ENCODE measurements around the gene EPB41.
"Not testable (repeated sequence)": the region's sequence is repeated elsewhere in the genome, so short reads cannot be mapped to it uniquely, and the experiment has no call there.

Gene EPB41

GRCh38 chr1:29056256-29056655 is 141.9 kb downstream of the EPB41 start:
- DNase-seq, result no peak

GRCh38 chr1:29057700-29058099 is 143.3 kb downstream of the EPB41 start:
- no peak for DNase-seq

GRCh38 chr1:29062157-29062942 is 148.0 kb downstream of the EPB41 start:
- no peak for DNase-seq

GRCh38 chr1:29064064-29064463 is 149.7 kb downstream of the EPB41 start:
- DNase-seq, result no peak

GRCh38 chr1:29077155-29077554 is 162.8 kb downstream of the EPB41 start:
- no peak for DNase-seq

DNA sequence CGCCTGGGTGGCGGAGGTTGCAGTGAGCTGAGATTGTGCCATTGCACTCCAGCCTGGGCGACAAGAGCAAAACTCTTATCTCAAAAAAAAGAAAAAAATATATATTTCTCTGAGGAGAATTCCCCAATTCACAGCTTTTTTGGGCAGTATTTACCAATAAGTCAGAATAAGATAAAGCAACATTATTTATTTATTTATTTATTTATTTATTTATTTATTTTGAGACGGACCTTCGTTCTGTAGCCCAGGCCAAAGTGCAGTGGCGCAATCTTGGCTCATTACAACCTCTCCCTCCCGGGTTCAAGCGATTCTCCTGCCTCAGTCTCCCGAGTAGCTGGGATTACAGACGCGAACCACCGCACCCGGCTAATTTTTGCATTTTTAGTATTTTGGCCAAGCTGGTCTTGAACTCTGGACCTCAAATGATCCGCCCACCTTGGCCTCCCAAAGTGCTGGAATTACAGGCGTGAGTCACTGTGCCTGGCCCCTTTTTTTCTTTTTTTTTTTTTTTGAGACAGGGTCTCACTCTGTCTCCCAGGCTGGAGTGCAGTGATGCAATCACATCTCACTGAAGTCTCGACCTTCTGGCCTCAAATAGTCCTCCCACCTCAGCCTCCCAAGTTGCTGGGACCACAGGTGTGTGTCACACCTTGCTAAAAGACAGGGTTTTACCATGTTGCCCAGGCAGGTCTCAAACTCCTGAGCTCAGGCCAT is 165.7 kb downstream of the EPB41 start:
- not testable (repeated sequence) for DNase-seq

GRCh38 chr1:29081201-29081600 is 166.8 kb downstream of the EPB41 start:
- DNase-seq, result no peak

DNA sequence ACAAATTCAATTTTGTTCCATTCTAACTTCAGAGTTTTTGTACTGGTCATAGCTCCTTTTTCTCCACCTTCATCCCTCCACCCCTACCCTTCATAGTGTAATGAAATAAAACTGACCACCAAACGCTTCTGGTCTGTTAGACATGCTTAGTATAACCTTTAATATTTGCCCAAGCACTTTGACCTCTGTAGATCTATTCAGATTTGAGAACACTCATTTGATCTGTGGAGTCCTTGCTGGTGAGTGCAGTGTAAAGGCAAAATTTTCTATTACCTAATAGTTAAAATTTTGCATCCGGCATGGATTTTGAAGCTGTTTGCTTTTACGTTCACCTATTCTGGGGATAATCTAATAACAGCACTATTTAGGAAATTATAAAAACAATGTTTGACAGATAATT is 168.2 kb downstream of the EPB41 start:
- no peak for DNase-seq

DNA sequence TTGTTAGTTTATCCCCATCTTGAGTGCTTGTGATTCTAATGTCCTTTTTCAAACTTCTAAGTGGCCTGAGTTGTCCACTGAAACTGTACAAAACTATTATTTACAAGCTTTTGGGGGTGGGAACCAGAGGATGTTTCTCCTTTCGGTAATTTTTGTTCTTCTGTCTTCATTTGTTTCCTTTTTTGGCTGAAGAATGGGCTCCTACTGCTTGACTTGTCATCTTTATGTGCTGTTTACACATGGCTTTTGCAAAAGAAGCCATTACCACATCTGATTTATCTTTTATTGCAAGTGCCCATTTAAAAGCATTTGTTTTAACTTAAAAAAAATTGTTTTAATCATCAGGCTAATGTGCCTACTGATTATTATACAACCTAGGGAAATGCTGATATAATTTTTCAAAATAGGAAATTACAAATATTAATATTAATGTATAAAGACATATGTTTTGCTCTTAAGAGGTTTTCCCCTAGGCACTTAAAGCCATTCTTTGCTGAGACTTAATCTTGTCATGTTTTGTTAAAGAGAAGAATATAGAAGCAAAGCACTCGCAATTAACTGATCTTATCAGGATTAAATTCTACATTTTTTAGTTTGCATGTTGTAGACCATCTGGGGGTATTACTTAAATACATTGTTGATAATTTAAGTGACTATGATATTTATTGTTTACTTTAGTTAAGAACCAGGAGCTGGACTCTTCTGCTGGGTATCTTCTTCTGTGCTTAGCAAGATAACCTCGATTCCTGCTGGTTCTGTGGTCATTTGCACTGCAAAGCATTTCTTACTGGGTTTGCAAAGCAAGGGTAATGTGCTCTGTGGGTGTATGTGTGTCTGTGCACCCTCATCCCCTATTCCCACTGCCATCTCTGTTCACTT is 169.2 kb downstream of the EPB41 start:
- no peak for DNase-seq

GRCh38 chr1:29084196-29084521 is 169.8 kb downstream of the EPB41 start:
- no peak for DNase-seq

DNA sequence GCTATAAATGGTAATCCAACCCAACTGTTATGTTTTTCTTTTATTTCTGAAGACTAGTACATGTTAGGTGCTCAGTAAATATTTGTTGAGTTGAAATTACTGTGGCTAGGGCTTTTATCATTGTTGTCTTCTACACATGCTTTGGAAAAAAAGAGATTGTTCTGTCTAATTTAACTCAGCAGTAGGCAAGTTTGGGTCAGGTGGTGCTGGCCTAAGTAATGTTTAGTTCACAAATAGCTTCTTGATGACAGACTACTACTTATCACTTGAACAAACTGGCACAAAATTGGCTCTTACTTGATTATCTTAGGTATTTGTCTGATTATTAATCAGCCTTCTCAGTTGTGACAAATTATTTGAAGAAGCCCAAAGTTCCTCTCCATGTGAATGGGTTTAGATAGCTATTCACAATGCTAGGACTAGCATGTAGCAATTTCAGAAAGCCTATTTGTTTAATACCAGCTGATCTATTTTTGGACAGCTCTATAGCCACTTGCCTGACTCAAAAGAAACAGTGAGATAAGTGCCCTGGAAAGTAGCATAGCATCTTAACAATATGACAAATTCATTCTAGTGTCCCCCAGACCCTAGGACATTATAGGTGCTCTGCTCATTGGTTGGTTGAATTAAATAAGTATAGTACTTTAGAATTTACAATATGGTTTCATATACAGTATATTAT is 176.7 kb downstream of the EPB41 start:
- DNase-seq, result no peak

DNA sequence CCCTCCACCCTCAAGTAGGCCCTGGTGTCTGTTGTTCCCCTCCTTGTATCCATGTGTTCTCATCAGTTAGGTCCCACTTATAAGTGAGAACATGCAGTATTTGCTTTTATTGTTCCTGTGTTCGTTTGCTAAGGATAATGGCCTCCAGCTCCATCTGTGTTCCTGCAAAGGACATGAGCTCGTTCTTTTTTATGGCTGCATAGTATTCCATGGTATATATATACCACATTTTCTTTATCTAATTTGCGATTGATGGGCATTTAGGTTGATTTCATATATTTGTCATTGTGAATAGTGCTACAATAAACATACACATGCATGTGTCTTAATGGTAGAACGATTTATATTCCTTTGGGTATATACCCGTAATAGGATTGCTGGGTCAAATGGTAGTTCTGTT is 178.3 kb downstream of the EPB41 start:
- DNase-seq, result not testable (repeated sequence)

DNA sequence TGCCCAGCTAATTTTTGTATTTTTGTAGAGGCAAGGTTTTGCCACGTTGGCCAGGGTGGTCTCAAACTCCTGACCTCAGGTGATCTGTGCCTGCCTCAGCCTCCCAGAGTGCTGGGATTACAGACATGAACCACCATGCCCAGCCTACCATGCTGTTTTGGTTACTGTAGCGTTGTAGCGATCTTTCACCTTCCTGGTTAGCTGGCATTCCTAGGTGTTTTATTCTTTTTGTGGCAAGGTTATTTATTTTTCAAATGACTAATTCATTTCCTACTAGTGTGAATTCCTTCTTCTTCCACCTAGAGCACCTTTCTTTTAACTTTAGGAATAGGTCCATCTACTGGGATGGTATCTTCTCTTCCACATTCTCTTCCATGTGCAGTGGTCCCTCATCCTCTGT is 180.1 kb downstream of the EPB41 start:
- DNase-seq, result no peak

- DNase-seq, result no peak
Measured at GRCh38 chr1:29094954-29095353, 180.6 kb downstream of the EPB41 start.

GRCh38 chr1:29096231-29096886 is 182.0 kb downstream of the EPB41 start:
- DNase-seq, result peak in 1 of 2 experiments; percentile 43

DNA sequence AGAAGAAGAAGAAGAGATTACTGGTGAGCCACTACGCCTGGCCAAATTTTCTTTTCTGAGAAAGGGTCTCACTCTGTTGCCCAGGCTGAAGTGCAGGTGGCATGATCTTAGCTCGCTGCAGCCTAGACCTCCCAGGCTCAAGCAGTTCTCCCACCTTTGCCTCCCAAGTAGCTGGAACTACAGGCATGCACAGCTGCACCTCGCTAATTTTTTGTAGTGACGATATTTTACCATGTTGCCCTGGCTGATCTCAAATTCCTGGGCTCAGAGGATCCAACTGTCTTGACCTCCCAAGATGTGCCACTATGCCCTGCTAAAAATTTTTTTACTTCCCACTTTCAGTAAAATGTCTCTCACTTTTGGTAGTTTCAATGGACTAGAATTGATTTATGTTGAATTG is 184.9 kb downstream of the EPB41 start:
- DNase-seq, result no peak

DNA sequence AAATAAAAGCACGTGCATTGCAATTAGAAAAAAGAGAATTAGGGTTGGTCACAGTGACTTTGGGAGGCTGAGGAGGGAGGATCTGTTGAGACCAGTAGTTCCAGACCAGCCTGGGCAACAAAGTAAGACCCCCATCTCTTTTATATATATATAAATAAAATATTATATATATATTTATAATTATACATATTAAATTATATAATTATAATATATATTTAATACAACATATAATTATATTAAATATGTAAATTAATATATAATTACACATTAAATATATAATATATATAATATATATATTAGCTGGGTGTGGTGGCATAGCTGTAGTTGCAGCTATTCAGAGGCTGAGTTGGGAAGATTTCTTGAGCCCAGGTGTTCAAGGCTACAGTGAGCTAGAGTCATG is 186.1 kb downstream of the EPB41 start:
- no peak for DNase-seq

DNA sequence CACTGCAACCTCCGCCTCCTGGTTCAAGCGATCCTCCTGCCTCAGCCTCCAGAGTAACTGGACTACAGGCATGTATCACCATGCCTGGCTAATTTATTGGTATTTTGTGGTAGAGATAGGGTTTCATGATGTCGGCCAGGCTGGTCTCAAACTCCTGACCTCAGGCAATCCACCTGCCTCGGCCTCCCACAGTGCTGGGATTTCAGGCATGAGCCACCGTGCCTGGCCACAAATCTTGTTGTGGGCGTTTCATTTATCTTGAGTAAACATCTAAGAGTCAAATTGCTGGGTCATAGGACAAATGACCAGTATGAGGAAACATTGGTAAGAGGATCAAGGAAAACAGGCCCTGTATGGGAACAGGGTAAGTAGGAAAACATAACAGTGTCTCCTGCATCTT is 191.5 kb downstream of the EPB41 start:
- no peak for DNase-seq

DNA sequence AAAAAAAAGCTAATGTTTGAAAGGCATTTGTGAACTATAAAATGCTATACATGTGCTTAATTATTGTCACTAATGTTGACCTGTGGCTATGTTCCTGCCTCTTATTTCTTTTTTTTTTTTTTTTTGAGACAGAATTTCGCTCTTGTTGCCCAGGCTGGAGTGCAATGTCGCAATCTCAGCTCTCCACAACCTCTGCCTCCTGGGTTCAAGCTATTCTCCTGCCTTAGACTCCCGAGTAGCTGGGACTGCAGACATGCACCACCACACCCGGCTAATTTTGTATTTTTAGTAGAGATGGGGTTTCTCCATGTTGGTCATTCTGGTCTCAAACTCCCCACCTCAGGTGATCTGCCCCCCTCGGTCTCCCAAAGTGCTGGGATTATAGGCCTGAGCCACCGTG is 193.7 kb downstream of the EPB41 start:
- DNase-seq, result not testable (repeated sequence)

DNA sequence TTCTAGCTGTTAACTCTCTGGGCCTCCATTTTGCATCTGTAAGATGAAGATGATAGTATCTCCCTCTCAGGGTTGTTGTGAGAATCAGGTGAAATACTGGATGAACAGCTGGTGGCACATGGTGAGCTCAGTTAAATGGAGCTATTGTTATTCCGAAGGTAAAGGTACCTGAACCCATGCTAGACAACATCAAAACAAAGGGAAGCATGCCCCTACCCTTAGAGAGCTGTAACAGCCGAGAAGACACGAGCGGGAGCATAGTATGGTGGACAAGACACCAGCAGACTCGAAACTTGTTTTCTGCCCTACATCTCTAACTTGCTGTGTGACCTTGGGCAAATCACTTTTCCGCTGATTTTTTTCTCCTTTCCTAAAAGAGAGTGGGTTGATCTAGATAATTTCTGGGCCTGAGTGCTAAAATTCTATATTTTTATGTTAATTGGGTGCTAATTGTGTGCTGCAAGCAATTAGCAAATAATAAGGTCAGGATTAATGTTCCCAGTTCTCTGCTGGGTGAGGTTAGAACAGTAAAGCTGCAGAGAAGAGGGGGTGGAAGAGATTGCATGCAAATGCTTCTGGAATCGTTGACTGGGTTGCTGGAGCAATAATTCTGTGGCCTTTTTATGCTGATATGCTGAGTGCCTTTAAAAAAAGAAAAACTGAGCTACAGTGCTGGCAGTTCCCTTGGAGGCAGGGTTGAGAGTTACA is 198.5 kb downstream of the EPB41 start:
- DNase-seq, result no peak

- no peak for DNase-seq
Measured at GRCh38 chr1:29113413-29114117, 199.2 kb downstream of the EPB41 start.

Data from NCI-H446 (cell line).